Gastroesophageal sphincter (tissue), 4 donors: ENCODE measurements around the gene ASPRV1. TPM values are rescaled to one million over a fixed set of nuclear protein-coding genes. Genes with fewer than 3 reads are reported as not detected.

Experiments
- ATAC-seq: fragments of 150-250 bp; one replicate; pipeline ENCODE4 v1.9.1; 2016; ENCODE audit warnings: mild to moderate bottlenecking, moderate library complexity
- H3K27ac ChIP-seq, 4 donors: fragments of 200-600 bp; sonication (generic) in 3 of 4; 1 replicate in 3 of 4; 2 replicates in 1 of 4; pipeline ENCODE4 v1.5.1; 2016 to 2019
- H3K27me3 ChIP-seq: fragments of 200-600 bp; sonication (generic); one replicate; pipeline ENCODE4 v1.5.1; 2019
- H3K36me3 ChIP-seq, 2 donors: fragments of 200-600 bp; sonication (generic); one replicate each; pipeline ENCODE4 v1.5.1; 2019; ENCODE audit warnings: control low read depth in 1 of 2
- H3K4me1 ChIP-seq, 3 donors: fragments of 200-600 bp; sonication (generic); 1 replicate in 2 of 3; 2 replicates in 1 of 3; pipeline ENCODE4 v1.5.1; 2016 to 2019; ENCODE audit warnings: control low read depth in 2 of 3
- H3K4me3 ChIP-seq, 2 donors: fragments of 200-600 bp; sonication (generic); one replicate each; pipeline ENCODE4 v1.5.1; 2019; ENCODE audit warnings: mild to moderate bottlenecking in 1 of 2, moderate library complexity in 1 of 2
- H3K9me3 ChIP-seq, 3 donors: fragments of 200-600 bp; sonication (generic); one replicate each; pipeline ENCODE4 v1.5.1; 2017 to 2019; ENCODE audit warnings: control low read depth in 2 of 3
- EP300 ChIP-seq: sonication (generic); formaldehyde crosslinking; IDR thresholded peaks from one replicate; pipeline ENCODE4 v1.6.1; 2017; ENCODE audit warnings: antibody characterized with exemption, mild to moderate bottlenecking
- POLR2A ChIP-seq, 2 donors: fragments of 450-650 bp; IDR thresholded peaks; one replicate each; pipeline ENCODE4 v1.6.1; 2017; ENCODE audit warnings: antibody characterized with exemption in 2 of 2, mild to moderate bottlenecking in 2 of 2, moderate library complexity in 1 of 2
- POLR2AphosphoS5 ChIP-seq: sonication (generic); formaldehyde crosslinking; IDR thresholded peaks from one replicate; pipeline ENCODE4 v1.6.1; 2017; ENCODE audit warnings: antibody characterized with exemption
- WGBS, 2 donors: methylation state at CpG; one replicate each; pipeline ENCODE4 v1.1.5; 2018; ENCODE audit warnings: low coverage in 1 of 2; 5-methylcytosine and 5-hydroxymethylcytosine counted together
- total RNA-seq, 4 donors: library from RNA; depleted of rRNA; stranded (reverse); fragments of >200 nt; gene quantifications; one replicate each; pipeline ENCODE4 v1.1.0, GENCODE V29; 2016
- TF ChIP-seq, protein P1 (sequence below), 4 experiments: fragments of 200-600 bp in 2 of 4; fragments of 450-650 bp in 2 of 4; sonication (generic) in 1 of 4; IDR thresholded peaks; one replicate each; pipeline ENCODE4 v1.5.1; 2017 to 2019; ENCODE audit warnings: antibody characterized with exemption in 4 of 4, mild to moderate bottlenecking in 2 of 4, moderate library complexity in 2 of 4

ASPRV1 gene
- total RNA-seq, 4 donors from 2014 or later: 1.0 to 1.4 (median 1.3) TPM

DNA sequence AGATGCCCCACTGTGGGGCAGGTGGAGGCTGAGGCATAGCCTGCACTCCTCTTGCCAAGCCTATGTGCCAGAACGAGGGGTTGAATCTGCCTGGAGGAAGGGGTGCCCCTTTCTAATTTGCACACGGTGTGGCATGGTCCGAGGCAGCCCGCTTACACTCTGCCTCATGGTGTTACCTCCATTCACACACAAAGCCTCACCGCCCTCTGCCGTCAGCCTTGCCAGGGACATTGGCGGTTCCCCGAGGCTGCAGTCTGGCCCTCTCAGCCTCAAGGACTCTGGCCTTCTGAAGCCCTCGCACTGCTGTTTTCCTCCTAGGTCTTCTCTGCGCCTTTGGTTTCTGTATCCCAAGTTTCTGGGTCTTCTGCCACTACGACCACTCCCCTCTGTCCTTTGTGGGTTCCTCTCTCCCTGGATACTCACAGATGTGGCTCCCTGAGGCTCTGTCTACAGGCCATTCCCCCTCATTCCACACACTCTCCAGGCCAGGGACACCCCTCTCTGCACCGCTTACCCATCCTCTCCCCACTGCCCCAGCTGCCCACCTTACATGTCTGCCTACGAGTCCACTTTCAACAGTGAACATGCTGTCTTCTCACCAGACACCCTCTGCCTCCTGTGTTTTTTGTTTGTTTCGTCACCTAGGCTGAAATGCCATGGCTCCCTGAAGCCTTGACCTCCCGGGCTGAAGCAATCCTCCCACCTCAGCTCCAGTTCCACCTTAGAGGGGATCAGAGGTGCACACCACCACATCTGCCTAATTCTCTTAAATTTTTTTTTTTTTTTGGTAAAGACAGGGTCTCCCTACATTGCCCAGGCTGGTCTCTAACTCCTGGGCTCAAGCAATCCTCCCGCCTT is 7.9 kb upstream of the ASPRV1 start:
- ATAC-seq: no peak
- 82 to 91% methylated on average over 8 to 16 of the region's 16 CpGs for WGBS, 2 donors
- Histone ChIP-seq H3K27ac (no peak overlapping the region), H3K27me3 (no peaks in the 10 kb centered on the region), H3K4me1 (no peaks in the 10 kb centered on the region), H3K36me3 (no peaks in the 10 kb centered on the region), H3K9me3 (no peaks in the 10 kb centered on the region), H3K4me3 (no peak overlapping the region)
- TF ChIP-seq, protein P1, sequence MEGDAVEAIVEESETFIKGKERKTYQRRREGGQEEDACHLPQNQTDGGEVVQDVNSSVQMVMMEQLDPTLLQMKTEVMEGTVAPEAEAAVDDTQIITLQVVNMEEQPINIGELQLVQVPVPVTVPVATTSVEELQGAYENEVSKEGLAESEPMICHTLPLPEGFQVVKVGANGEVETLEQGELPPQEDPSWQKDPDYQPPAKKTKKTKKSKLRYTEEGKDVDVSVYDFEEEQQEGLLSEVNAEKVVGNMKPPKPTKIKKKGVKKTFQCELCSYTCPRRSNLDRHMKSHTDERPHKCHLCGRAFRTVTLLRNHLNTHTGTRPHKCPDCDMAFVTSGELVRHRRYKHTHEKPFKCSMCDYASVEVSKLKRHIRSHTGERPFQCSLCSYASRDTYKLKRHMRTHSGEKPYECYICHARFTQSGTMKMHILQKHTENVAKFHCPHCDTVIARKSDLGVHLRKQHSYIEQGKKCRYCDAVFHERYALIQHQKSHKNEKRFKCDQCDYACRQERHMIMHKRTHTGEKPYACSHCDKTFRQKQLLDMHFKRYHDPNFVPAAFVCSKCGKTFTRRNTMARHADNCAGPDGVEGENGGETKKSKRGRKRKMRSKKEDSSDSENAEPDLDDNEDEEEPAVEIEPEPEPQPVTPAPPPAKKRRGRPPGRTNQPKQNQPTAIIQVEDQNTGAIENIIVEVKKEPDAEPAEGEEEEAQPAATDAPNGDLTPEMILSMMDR (IDR thresholded peaks at IDR 0.05): no peak
- TF ChIP-seq POLR2AphosphoS5: no peak
- no peak for TF ChIP-seq POLR2A (IDR thresholded peaks at IDR 0.05)
- TF ChIP-seq EP300: no peak

DNA sequence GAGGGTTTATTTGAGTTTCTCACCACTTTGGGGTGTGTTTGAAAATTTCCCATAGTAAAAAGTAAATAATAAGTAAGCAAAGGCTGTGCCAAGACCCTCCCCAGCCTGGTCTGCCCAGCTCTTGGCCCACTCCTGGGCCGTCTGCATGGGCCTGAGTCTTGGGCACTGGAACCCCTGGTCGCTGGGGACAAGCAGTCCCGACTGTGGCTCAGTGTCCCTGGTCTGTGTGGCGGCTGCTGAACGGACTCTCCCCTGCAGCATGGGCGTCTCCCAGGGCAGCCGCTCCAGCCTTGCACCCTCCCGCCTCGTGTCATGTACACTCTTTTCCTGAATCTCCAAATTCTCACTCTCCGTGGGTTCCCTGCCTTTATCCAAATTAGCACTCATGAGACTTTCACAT is 7.2 kb upstream of the ASPRV1 start:
- TF ChIP-seq EP300 (no peak), POLR2AphosphoS5 (no peak), POLR2A (IDR thresholded peaks at IDR 0.05) (no peak)
- TF ChIP-seq, protein P1 (IDR thresholded peaks at IDR 0.05): no peak
- no peaks in the 10 kb centered on the region for H3K4me1 ChIP-seq
- H3K27ac ChIP-seq: no peak overlapping the region
- H3K9me3 ChIP-seq: no peaks in the 10 kb centered on the region
- no peaks in the 10 kb centered on the region for H3K27me3 ChIP-seq
- no peak overlapping the region for H3K4me3 ChIP-seq
- no peak for ATAC-seq
- H3K36me3 ChIP-seq: no peaks in the 10 kb centered on the region
- WGBS, 2 donors: 80 to 84% methylated on average over 1 to 10 of the region's 10 CpGs

DNA sequence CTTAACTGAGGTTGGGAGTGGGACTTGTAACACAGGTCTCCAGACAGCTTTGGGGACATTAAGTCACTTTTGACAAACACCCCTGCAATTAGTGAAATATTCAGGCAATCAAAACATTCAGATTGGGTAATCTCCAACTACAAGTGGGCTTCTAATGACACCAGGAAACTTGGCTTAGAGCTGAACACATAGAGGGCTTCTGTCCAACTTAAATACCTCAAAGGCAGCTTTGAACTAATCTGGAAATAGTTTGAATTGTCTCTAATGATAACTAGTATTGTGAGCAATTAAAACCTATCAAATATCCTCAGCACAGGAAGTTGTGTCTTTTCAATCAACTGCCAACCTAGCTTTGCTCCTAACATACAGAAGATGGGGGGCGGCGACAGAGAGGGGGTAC is 5.1 kb upstream of the ASPRV1 start:
- Histone ChIP-seq H3K36me3 (no peaks in the 10 kb centered on the region), H3K27ac (no peak overlapping the region), H3K9me3 (no peaks in the 10 kb centered on the region), H3K4me3 (no peak overlapping the region), H3K4me1 (no peaks in the 10 kb centered on the region), H3K27me3 (no peaks in the 10 kb centered on the region)
- no peak for TF ChIP-seq EP300
- WGBS, 2 donors: 90% methylated on average over 2 of the region's 2 CpGs; no CpG with 5 or more reads in 1 of the 2 donors
- no peak for ATAC-seq

DNA sequence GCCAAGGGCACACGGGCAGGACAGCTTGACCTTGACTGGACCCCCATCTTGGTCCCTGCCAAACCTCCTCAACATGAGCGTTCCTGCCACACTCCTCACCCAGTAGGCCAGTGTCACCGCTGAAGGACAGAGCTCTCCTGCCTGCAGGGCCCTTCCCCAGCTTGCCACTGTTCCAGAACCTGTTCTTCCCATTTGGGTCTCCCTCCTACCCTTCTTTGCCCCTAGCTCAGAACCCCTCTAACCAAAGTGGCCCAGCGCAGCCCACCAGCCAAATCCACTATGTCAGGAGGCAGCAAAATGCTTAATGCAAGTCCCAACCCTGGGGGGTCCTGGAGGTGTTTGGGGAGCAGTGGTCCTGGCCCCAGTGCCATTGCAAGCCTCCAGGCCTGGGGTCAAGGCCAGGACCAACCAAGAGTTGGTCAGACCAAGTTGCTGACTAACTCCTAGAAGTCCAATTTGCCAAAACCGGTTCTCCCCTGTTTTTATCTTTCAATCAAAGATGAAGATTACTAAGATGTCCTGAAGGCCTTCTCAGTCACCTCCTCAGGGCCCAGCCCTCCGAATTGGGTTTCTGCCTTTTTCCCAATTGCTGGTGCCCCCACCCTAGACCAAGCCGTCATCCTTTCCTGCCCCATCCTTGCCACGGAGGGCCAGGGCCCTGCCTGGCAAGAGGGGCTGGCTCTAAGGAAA is 4.5 kb upstream of the ASPRV1 start:
- H3K4me3 ChIP-seq: no peak overlapping the region
- no peak for ATAC-seq
- no peaks in the 10 kb centered on the region for H3K9me3 ChIP-seq
- TF ChIP-seq EP300: no peak
- TF ChIP-seq POLR2AphosphoS5: no peak
- TF ChIP-seq POLR2A (IDR thresholded peaks at IDR 0.05): no peak
- TF ChIP-seq, protein P1 (IDR thresholded peaks at IDR 0.05): no peak
- WGBS, 2 donors: 80 to 94% methylated on average over 1 to 6 of the region's 8 CpGs
- no peaks in the 10 kb centered on the region for H3K27me3 ChIP-seq
- H3K36me3 ChIP-seq: no peaks in the 10 kb centered on the region
- H3K27ac ChIP-seq: no peak overlapping the region
- H3K4me1 ChIP-seq: no peaks in the 10 kb centered on the region

DNA sequence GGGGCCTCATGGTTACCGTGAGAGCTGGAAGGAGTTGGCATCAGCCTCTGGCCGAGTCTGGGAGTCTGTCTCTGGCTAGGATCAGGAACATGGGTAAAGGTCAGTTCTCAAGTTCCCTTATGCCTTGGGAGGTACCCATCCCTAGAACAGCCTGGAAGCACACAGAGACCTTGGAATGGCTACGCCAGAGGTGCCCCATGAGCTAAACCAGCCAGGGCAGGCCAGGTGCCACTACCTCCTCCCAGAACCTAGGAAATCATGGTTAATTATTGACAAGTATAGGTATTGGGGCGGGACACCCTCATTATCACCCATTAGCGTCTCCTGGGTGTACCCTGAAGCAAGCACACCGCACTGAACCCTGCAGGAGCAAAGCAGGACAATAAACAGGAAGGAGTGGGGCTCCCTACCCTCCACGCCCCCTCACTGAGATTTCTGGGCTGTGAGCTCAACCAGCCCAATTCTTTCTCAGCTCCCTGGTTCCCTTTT is 3.0 kb upstream of the ASPRV1 start:
- no peak for TF ChIP-seq POLR2AphosphoS5
- Histone ChIP-seq H3K4me3 (no peak overlapping the region), H3K27ac (no peak overlapping the region), H3K4me1 (no peaks in the 10 kb centered on the region), H3K27me3 (no peaks in the 10 kb centered on the region), H3K9me3 (no peaks in the 10 kb centered on the region), H3K36me3 (no peaks in the 10 kb centered on the region)
- ATAC-seq: no peak
- WGBS, 2 donors: 90 to 100% methylated on average over 4 of the region's 7 CpGs
